ENCODE measurements around the gene ZNF621. TPM values are rescaled to one million over a fixed set of nuclear protein-coding genes. Genes with fewer than 3 reads are reported as not detected.

The ZNF621 gene
- 14.8 TPM for polyA plus RNA-seq (ENCODE audit: insufficient read length)

GRCh38 chr3:40524568-40525285 is at the start of gene ZNF621:
TSS of gene ZNF621 (plus strand) at chr3:40524960. CDS start at chr3:40525841, 881 bp downstream.
- DNase-seq, result peak; percentile 89

GRCh38 chr3:40476478-40477470 is 48.0 kb upstream of the ZNF621 start, which contains the start of gene ZNF619:
TSS of gene ZNF619 (plus strand) at chr3:40477122. CDS start at chr3:40477980, 858 bp downstream.
- DNase-seq, result peak; percentile 84

- DNase-seq, result no peak
These were observed 47.1 kb upstream of the ZNF621 start for GRCh38 chr3:40477666-40478065.

- DNase-seq, result no peak
These were observed 37.6 kb upstream of the ZNF621 start for GRCh38 chr3:40487172-40487571.

- DNase-seq, result no peak
These were observed 33.8 kb upstream of the ZNF621 start for GRCh38 chr3:40490916-40491315.

GRCh38 chr3:40494698-40495097 is 30.1 kb upstream of the ZNF621 start:
- no peak for DNase-seq

- DNase-seq, result no peak
These were observed 27.5 kb upstream of the ZNF621 start for GRCh38 chr3:40497288-40497687.

GRCh38 chr3:40499952-40500351 is 24.8 kb upstream of the ZNF621 start:
- no peak for DNase-seq

GRCh38 chr3:40502034-40502433 is 22.7 kb upstream of the ZNF621 start:
- no peak for DNase-seq

GRCh38 chr3:40504636-40505430 is 19.9 kb upstream of the ZNF621 start:
- no peak for DNase-seq

- DNase-seq, result peak; percentile 53
These were observed 18.9 kb upstream of the ZNF621 start, which contains the start of gene ZNF620 for GRCh38 chr3:40505599-40506462. TSS of gene ZNF620 (plus strand) at chr3:40506039. CDS start at chr3:40506353, 314 bp downstream.

- DNase-seq, result no peak
These were observed 13.6 kb upstream of the ZNF621 start for GRCh38 chr3:40511031-40511718.

- DNase-seq, result no peak
These were observed 8.6 kb upstream of the ZNF621 start for GRCh38 chr3:40516201-40516600.

GRCh38 chr3:40518067-40518466 is 6.7 kb upstream of the ZNF621 start:
- DNase-seq, result no peak

GRCh38 chr3:40518848-40519247 is 5.9 kb upstream of the ZNF621 start:
- DNase-seq, result no peak

- no peak for DNase-seq
These were observed 3.5 kb upstream of the ZNF621 start for GRCh38 chr3:40521254-40521653.

GRCh38 chr3:40523781-40524180 is 979 bp upstream of the ZNF621 start:
- DNase-seq, result no peak

- no peak for DNase-seq
These were observed 565 bp upstream of the ZNF621 start for GRCh38 chr3:40524222-40524567.

GRCh38 chr3:40528426-40528825 is 3.7 kb downstream of the ZNF621 start:
- DNase-seq, result no peak

GRCh38 chr3:40532252-40532651 is 7.5 kb downstream of the ZNF621 start:
- DNase-seq, result no peak

- no peak for DNase-seq
These were observed 9.5 kb downstream of the ZNF621 start for GRCh38 chr3:40534283-40534682.
